Skin epidermis (tissue), 12 donors: ENCODE data around the gene HLA-G.
"Not testable (repeated sequence)": the region's sequence is repeated elsewhere in the genome, so short reads cannot be mapped to it uniquely, and the experiment has no call there.

Experiments used
- H3K27ac ChIP-seq, 21 experiments: fragments of 200-600 bp; sonication (generic) in 11 of 21; one replicate each; pipeline ENCODE4 v1.5.0; 2020; ENCODE audit warnings: mild to moderate bottlenecking in 3 of 21, inconsistent platforms in 2 of 21, moderate library complexity in 2 of 21
- H3K4me3 ChIP-seq, 7 experiments: fragments of 200-600 bp; sonication (generic) in 2 of 7; one replicate each; pipeline ENCODE4 v1.5.0; 2020; ENCODE audit warnings: inconsistent platforms in 2 of 7, mild to moderate bottlenecking in 2 of 7, moderate library complexity in 1 of 7

The HLA-G gene

GRCh38 chr6:29827579-29828470, at the start of gene HLA-G:
TSS of gene HLA-G (plus strand) at chr6:29827825. CDS start at chr6:29827845, 20 bp downstream.
- Histone ChIP-seq H3K4me3 (peak within 1 kb of the TSS in 1 of 7 experiments; percentile 21), H3K27ac (no peak within 1 kb of the TSS)

- not testable (repeated sequence) for H3K4me3 ChIP-seq, H3K27ac ChIP-seq
Observed at GRCh38 chr6:29780019-29780698, 47.5 kb upstream of the HLA-G start.

GRCh38 chr6:29789176-29789575, 38.4 kb upstream of the HLA-G start:
- Histone ChIP-seq H3K27ac (no peak overlapping the region), H3K4me3 (no peak overlapping the region)

GRCh38 chr6:29790626-29791025, 37.0 kb upstream of the HLA-G start:
- H3K4me3 ChIP-seq: no peak overlapping the region

GRCh38 chr6:29791162-29791561, 36.5 kb upstream of the HLA-G start:
- Histone ChIP-seq H3K4me3 (no peak overlapping the region), H3K27ac (peak overlapping the region in 2 of 21 experiments; percentile 65 to 79)

More at GRCh38 chr6:29790626-29791025, 37.0 kb upstream of the HLA-G start:
- peak overlapping the region in 1 of 21 experiments; percentile 65 for H3K27ac ChIP-seq

GRCh38 chr6:29791786-29792122, 35.9 kb upstream of the HLA-G start:
- Histone ChIP-seq H3K4me3 (peak overlapping the region; percentile 39 to 59 (median 50)), H3K27ac (peak overlapping the region in 18 of 21 experiments; percentile 27 to 87 (median 66))

GRCh38 chr6:29792123-29793035, 35.2 kb upstream of the HLA-G start:
- Histone ChIP-seq H3K4me3 (peak overlapping the region; percentile 39 to 59 (median 50)), H3K27ac (peak overlapping the region in 18 of 21 experiments; percentile 27 to 87 (median 66))

- H3K27ac ChIP-seq: peak overlapping the region in 1 of 21 experiments; percentile 78
- H3K4me3 ChIP-seq: peak overlapping the region; percentile 39 to 59 (median 50)
Observed at GRCh38 chr6:29793036-29793356, 34.6 kb upstream of the HLA-G start.

GRCh38 chr6:29793796-29794195, 33.8 kb upstream of the HLA-G start:
- no peak overlapping the region for H3K27ac ChIP-seq
- H3K4me3 ChIP-seq: no peak overlapping the region

GRCh38 chr6:29796026-29796425, 31.6 kb upstream of the HLA-G start:
- H3K4me3 ChIP-seq: no peak overlapping the region

GRCh38 chr6:29797135-29797534, 30.5 kb upstream of the HLA-G start:
- H3K4me3 ChIP-seq: no peak overlapping the region

More at GRCh38 chr6:29796026-29796425, 31.6 kb upstream of the HLA-G start:
- H3K27ac ChIP-seq: no peak overlapping the region

GRCh38 chr6:29797966-29798365, 29.7 kb upstream of the HLA-G start:
- Histone ChIP-seq H3K27ac (no peak overlapping the region), H3K4me3 (no peak overlapping the region)

More at GRCh38 chr6:29797135-29797534, 30.5 kb upstream of the HLA-G start:
- H3K27ac ChIP-seq: no peak overlapping the region

- Histone ChIP-seq H3K27ac (no peak overlapping the region), H3K4me3 (no peak overlapping the region)
Observed at GRCh38 chr6:29800254-29800653, 27.4 kb upstream of the HLA-G start.

- Histone ChIP-seq H3K27ac (no peak overlapping the region), H3K4me3 (no peak overlapping the region)
Observed at GRCh38 chr6:29806387-29806786, 21.2 kb upstream of the HLA-G start.

GRCh38 chr6:29809249-29809648, 18.4 kb upstream of the HLA-G start:
- H3K27ac ChIP-seq: no peak overlapping the region
- H3K4me3 ChIP-seq: no peak overlapping the region

- no peak overlapping the region for H3K4me3 ChIP-seq
- H3K27ac ChIP-seq: no peak overlapping the region
Observed at GRCh38 chr6:29810371-29810770, 17.3 kb upstream of the HLA-G start.

- Histone ChIP-seq H3K27ac (no peak overlapping the region), H3K4me3 (no peak overlapping the region)
Observed at GRCh38 chr6:29811377-29811776, 16.2 kb upstream of the HLA-G start.

- Histone ChIP-seq H3K27ac (no peak overlapping the region), H3K4me3 (no peak overlapping the region)
Observed at GRCh38 chr6:29813066-29813465, 14.6 kb upstream of the HLA-G start.

GRCh38 chr6:29813809-29814208, 13.8 kb upstream of the HLA-G start:
- H3K27ac ChIP-seq: no peak overlapping the region

More at GRCh38 chr6:29813809-29814208, 13.8 kb upstream of the HLA-G start:
- no peak overlapping the region for H3K4me3 ChIP-seq
